GM18909 (cell line): Measurements from ENCODE around the gene ATG2B.

Source experiments
- ATAC-seq: cut with Tn5 transposase; IDR thresholded peaks from one replicate; pipeline ENCODE4 v1.9.1; 2021; ENCODE audit warnings: mild to moderate bottlenecking; ENCODE audit not compliant: unreplicated experiment, poor library complexity

The ATG2B gene

DNA sequence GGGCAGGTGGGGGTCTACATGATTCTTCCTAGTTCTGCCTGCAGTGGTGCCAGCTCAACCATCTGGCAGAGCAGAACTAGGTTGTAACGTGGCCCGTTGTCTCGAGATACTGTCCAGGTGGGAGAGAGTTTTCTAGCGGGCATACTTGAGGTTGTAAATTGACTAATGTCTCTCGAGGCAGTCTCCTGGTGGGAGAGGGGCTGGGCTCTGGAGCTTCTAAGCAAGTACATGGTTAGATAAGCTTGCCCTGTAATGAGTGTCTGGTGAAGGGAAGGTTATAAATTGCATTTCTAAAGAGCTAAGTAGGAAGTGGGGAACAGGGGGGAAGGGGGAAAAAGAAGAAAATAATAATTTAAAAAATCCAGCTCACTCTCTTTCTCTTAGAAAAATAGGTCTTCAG lies 89.0 kb downstream of the ATG2B start:
- no peak for ATAC-seq

DNA sequence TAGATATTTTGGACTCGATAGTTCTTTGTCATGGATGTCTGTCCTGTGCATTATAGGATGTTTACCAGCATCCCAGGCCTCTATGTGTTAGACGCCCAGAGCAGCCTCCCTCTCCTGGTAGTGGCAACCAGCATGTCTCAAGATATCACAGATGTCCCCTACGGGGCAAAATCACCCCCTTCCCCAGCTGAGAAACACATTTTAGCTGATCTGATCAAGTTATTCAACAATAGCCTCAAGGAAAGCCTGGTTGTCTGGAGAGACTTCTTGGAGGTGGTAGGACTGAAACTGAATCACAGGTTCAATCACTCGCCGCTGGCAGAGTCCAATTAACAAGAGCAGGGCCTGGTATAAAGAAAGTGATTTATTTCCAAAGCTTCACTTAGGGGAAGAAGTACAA lies 89.5 kb downstream of the ATG2B start:
- ATAC-seq = no peak

DNA sequence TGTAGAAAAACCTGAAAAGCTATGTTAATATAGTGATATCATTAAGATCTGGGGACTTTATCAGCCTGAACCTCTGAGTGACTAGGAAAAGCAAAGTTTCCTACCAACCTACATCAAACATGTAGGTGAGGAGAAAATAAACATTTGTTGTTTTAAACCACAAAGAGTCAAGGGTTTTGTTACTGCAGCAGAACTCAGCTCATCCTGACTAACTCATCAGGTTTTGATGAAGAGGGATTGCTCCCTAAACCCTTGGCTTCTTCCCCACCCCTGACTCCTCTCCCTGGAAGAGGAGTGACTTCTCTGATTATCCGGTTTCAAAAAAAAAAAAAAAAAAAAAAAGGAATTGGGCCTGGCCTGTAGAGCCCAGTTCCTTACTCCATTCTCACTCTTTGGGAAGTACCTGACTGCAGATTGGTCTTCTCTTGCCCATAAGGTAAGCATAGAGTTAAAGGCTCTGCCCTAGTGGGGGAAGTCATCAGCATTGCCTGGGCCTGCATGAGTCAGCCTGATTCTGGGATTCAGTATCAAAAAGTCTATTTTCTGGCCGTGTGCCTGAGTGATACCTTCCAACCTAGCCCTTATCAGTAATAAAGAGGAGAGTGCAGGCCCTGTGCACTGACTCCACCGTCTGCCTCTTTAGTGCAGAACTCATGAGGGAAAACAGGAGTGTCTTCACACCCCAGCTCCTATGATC lies 90.2 kb downstream of the ATG2B start:
- no peak for ATAC-seq

DNA sequence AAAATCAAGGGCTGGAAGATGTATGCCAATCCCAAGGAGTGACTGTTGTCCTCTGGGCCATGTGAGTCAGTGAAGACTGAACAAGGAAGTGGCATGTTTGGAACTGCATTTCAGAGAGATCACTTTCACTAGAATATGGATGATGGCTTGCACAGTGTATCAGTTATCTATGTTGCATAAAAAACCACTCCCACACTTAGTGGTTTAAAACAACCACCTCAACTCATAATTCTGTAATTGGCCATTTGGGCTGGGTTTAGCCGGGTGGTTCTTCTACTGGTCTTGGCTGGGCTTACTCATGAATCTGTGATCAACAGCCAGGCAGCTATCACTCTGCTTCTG lies 91.7 kb downstream of the ATG2B start:
- no peak for ATAC-seq

DNA sequence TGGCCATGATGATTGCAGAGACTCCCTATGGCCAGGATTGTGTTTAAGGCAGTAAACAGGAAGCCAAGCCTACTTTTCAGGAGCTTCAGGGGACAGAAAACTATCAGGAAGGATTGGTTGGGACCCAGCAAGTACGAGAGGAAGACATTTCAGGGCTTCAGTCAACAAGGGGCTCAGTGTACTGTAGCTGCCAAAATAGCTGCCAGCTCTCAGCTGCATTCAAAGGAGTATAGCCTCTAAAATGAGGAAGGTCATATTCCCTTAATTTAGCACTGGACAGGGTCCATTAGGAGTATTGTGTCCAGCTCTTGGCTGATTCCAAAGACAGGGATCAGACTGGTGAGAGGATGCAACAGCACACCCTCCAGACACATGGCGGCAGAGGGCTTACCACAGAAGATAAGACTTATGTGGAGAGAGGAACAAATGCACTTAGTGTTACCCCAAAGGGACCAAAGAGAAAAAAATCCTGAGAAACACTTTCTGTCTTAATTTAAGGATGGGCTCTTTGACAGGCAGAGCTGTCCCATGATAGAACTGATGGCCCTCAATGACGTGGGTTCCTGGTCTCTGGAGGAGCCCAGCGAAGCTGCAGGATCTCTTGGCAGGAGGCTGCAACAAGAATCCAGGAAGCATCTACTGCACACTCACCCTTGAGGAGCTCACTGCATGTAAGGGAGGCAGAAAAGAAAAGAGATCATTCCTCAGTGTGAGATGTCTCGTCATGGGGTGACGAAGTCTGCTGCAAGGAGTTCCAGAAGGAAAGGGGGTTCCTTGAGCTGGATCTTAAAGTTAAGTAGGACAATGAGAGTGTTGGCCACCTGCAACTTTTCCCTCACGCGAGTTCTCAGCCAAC lies 92.3 kb downstream of the ATG2B start:
- no peak for ATAC-seq

DNA sequence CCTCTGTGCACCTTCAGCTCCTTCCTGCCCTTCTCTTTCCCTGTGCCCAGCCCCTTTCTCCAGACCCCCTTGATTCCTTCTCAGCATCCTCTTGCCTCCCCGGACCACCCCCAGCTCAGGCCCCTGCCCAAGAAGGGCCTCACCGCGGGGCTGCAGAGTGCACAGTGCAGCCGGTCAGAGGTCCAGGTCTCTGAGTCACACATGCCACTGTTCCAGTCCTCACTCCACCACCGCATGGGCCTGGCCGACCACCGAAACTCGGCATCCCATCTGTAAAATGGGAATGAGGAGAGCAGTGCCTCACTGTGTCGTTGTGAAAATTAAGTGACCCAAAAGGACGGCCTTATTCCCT lies 93.8 kb downstream of the ATG2B start:
- ATAC-seq = no peak

DNA sequence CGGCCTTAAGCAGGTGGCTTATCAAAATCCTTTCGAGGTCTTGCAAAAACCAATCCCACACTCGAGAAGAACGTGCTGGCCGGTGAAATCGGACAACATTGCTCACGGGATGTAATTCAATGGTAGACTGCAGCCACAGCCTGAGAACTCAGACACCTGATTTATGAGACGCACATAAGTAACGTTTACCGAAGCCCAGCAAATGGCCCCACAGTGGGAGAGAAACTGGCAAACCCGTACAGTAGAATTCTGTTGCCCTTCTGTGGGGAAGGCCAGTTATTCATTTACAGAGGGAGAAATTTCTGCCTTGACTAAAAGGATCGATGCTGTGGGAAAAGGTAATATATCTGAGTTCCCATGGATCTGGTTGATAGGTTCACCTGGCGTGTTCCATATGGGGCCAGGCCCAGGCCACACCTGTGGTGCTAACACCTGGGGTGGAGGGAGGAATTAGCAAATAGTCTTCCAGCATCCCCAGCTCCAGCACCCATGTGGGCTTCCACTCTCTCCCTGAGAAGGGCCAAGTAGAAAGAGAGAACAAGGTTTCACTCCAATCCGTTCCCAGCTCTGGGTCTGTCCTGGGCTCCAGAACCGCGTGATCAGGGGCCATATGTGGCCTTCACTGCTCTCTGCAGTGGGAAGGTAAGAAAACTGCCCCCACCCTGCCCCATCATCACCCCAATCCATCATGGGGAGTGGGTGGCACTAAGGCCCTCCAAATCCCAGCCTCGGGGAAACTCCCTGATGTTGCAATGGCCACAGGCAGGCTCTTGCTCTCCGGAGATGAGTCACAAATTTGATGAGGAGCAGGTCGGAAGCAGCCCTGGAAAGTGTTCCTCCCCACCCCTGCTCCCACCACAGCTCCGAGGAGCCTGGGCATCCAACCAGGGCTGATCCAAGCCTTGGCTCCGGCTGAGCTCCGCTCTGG lies 94.4 kb downstream of the ATG2B start:
- ATAC-seq = no peak

DNA sequence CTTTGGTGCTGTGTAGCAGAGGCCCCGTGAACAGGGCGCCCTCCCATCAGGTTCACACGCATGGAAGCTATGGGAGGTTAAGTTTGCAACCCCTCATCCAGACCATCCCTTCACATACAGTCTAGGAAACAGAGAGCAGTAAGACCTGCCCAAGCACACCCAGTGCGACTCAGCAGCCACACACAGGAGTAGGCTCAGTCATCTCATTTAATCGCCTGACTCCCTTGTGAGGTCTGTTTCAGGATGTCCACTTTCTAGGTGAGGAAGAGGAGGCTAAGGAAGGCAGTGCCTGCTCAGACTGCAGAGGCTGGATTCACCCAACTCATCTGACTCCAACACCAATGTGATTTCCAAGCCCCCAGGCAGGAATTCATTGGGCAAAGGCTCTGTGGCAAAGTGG lies 95.2 kb downstream of the ATG2B start:
- ATAC-seq = no peak

DNA sequence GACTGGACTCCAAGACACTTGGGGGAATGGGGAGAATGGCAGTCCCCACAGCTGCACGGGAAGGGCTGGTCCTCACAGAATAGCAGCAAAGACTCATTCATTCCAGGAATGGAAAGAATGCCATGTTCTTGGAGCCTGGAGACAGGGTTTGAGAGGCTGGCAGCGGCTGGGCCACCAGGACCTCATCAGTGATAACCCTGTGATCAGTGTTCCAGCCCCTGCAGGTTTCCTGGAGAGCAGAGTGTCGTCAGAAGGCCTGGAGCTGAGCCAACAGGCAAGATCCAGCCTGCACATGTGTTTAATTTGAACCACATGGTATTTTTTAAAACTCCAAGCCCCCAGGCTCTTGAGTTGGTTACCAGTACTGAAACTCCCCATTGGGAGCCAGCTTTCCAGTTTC lies 95.8 kb downstream of the ATG2B start:
- ATAC-seq = no peak

DNA sequence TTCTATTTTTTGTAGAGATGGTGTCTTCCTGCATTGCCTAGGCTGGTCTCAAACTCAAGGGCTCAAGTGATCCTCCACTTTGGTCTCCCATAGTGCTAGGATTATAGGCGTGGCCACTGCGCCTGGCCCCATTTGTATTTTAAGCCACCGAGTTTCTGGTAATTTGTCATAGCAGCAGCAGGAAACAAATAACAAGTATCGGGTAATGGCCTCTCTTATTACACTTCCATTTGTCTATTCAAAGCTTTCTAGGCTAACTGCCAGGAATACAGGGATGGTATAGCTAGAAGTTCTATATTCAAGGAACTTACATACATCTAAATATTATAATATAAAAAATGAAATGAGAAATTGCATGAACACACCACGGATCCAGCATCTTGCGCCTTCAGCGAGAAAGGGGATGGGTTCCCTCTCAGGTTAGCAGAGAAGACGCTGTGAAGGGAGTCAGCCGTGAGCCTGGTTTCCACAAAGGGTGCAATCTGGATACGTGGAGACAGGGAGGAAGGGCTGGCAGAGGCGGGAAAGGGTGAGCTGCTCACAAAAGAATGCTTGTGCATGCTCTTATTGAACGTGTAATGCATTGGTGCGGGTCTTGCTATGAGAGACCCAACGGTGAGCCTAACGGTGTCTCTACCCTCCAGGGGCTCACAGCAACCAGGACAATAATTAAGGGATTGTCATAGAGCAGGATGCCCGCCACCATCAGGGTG lies 97.6 kb downstream of the ATG2B start:
- ATAC-seq = no peak

DNA sequence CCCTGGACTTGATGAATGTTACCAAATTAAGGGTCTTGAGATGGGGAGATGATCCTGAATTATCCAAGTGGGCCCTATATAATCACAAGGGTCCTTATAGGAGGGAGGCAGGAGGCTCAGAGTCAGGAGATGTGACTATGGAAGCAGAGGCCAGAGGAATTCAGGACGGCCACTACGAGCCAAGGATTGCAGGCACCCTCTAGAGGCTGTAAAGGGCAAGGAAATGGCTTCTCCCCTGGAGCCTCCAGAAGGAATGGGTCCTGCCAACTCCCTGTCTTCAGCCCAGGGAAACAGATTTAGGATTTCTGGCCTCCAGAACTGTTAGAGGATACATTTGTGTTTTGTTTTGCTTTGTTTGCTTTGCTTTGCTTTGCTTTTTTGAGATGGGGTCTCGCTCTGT lies 98.3 kb downstream of the ATG2B start:
- ATAC-seq = no peak

DNA sequence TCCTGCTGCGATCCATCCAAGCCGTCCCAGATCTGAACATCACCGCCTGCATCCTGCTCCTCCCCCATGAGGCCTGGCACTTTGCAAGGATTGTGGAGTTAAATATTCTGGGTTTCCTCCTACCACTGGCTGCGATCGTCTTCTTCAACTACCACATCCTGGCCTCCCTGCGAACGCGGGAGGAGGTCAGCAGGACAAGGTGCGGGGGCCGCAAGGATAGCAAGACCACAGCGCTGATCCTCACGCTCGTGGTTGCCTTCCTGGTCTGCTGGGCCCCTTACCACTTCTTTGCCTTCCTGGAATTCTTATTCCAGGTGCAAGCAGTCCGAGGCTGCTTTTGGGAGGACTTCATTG lies 99.0 kb downstream of the ATG2B start:
- ATAC-seq = no peak

DNA sequence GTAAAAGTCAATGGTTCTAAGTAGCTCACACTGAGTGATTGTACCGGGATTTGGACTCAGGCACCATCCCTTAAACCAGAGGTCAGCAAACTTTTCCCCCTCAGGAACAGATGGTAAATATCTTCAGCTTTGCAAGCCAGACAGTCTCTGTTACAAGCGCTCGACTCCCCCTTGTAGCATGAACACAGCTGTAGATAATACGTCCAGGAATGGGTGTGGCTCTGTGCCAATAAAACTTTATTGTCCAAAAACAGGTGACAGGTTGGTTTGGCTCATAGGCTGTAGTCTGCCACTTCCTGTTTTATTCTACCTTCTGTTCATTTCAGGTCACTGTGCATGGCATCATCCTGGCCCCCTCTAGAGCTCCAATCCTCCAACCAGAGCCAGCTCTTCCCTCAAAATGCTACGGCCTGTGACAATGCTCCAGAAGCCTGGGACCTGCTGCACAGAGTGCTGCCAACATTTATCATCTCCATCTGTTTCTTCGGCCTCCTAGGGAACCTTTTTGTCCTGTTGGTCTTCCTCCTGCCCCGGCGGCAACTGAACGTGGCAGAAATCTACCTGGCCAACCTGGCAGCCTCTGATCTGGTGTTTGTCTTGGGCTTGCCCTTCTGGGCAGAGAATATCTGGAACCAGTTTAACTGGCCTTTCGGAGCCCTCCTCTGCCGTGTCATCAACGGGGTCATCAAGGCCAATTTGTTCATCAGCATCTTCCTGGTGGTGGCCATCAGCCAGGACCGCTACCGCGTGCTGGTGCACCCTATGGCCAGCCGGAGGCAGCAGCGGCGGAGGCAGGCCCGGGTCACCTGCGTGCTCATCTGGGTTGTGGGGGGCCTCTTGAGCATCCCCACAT lies 99.6 kb downstream of the ATG2B start:
- no peak for ATAC-seq

DNA sequence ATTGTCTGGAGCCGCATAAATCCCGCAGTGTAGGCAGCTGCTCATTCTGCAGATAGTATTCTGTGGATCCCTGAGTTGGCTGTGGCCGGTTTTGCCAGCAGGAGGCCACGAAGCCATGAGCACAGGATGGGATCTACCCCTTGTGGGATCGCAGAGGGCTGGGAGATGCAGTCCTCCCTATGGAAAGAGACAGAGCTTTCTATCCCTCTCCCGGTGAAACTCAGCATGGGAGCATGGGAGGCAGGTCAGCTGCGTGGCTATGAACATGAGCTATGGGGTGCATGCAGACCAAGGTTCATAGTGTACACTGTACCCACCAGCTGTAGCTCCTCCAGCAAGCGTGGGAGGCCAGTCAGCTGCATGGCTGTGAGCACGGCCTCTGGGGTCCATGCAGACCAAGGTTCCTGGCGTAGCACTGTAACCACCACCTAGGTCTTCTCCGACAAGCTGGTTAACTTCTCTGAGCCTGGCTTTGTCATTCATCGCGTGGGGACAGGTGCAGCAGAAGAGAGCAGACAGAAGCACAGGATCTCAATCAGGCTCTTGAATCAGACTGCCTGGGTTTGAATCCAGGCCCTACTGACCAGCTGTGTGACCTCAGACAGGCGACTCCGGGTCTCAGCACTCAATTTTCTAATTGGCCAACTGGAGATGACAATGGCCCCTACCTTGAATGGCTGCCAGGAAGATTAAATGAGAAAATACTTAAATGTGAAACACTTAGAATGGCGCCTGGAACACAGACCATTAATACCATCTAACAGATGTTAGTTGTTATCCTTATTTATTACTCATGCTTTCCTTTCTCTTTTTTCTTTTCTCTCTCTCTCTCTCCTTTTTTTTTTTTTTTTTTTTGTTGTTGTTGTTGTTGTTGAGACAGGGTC lies 101.1 kb downstream of the ATG2B start:
- ATAC-seq = no peak

DNA sequence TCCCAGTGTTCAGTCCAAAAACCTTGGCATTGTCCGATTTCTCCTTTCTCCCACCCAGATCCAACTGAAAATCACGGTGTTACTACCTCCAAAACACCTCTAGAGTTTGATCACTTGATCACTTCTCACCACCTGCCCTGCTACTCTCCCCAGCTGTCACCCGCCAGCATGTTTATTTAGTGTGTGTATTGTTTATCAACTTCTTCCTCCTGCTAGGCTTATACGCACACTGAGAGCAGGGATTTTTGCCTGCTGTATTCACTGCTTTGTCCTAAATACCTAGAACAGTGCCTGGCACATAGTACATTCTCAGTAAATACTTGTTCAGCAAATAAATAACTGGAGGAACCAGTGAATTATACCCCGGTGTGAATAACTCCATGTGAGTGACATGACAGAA lies 102.1 kb downstream of the ATG2B start:
- no peak for ATAC-seq

DNA sequence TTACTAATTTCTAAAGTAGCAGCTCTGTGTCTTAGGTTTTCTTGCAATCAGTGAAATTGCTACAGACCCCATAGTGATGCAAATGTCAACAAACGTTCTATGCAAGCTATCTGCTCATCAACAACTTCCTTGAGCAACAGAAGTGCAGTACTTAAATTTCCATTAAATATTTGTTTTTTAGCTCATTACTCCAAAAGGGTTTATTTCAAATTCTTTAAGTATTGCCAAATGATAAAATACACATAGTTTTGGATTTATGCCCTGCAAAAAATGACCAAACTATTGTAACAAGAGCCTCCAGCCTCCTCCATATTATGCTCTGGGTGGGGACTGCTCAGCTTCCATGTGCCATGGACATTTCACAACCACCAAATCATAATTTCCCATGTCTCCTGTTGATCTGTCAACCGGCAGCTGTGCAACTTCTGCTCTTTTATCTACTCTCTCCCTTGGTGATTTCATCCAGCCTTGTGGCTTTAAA lies 102.8 kb downstream of the ATG2B start:
- ATAC-seq = no peak

DNA sequence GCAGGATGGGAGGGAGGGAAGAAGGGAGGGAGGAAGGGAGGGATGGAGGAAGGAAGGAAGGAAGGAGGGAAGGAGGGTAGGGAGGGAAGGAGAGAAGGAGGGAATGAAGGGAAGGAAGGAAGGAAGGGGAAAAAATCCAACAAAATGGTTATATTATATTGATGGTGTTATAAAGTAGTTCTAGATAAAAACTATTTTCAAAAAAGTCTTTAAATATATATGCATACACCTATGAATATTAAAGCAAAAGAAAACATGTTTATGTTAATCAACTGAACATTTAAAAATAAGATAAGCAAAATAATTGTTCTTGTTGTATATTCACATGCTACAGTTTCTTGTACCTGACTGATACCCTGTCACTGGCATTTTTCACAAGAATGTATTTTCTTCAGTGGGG lies 105.2 kb downstream of the ATG2B start:
- ATAC-seq = no peak

DNA sequence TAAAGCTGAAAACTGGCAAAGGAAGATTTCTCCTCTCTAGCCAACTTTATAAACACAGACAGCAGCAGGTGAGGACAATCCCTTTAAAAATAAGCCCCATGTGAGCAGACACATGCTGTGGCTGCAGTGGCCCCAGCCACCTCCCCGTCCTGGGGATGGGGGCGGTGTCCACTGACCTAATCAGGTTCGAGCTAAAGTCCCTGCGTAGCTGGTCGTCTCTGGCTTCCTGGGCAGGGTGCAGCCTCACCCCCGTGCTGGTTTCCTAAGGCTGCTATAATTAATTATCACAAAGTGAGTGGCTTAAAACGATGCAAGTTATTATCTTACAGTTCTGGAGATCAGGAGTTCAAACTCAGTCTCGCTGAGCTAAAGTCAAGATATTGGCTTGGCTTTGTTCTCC lies 106.1 kb downstream of the ATG2B start:
- ATAC-seq = no peak

DNA sequence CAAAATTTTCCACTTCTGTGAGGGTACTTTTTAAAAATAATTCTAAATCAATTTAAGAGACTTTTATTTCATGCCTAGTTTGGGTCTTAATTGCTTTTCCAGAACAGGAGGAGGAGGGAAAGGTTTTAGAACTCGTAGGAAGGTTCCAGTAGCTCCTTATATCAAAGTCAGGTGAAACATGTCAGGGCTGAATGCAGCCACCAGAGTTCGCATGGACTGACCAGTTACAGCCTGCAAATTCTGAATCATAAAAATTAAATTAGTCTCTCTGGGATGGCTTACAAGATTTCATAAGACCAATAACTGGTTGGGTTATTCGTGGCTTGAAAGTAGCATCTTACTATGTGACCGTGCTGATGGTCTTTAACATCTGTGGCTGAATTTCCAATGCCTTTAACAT lies 106.7 kb downstream of the ATG2B start:
- no peak for ATAC-seq
